ENCODE results near the gene FIBIN. TPM values are rescaled to one million over a fixed set of nuclear protein-coding genes. Genes with fewer than 3 reads are reported as not detected.

The FIBIN gene
- total RNA-seq, 1 experiment from 2014 or later, result 0.37 TPM

GRCh38 chr11:26953770-26954392 lies 40.0 kb upstream of the FIBIN start (continued):
- TF ChIP-seq FOXP1 (CRISPR knock-in tag; IDR thresholded peaks at IDR 0.05; ENCODE audit: borderline replicate concordance) (no peak), AFF4 (CRISPR knock-in tag; IDR thresholded peaks at IDR 0.05; ENCODE audit: borderline replicate concordance) (no peak), NR1H2 (CRISPR knock-in tag; IDR thresholded peaks at IDR 0.05) (no peak)

DNA sequence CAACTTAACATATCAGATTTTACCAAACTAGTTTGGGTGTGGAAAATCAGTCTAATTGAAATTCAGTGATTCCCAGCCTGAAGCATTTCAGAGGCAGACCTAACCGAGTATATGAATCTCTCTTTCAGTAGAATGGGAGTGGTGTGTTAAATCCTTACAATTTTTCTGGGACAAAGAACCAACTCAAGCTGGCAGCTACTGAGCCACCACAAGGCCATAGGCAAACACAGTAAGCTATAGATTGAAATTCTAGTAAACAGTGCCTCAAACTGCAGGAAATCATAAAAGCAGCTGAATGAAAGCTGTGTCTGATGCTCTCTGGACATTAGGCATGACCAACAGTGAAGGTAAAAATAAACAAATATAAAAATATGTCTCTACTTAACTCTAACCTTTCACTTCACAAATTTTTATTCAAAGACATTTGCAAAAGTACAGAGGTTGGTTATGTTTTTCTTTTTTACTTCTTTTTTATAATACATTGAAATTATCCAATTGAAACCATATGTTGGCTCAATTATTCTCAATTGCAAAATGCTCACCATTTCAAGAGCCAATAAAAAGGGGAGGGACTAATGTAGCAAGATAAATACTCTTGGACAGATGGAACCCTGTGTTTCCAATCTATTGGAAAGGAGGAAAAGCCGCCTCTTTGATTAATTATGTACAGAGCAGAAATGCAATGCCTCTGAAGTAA lies 35.8 kb upstream of the FIBIN start:
- H3K27me3 Mint-ChIP-seq (ENCODE audit: low read depth), result no peaks in the 10 kb centered on the region
- no peak overlapping the region for H3K27ac Mint-ChIP-seq
- ChIA-PET CTCF (no interaction called here), POLR2A (no interaction called here)
- H3K4me3 Mint-ChIP-seq, result no peak overlapping the region
- DNase-seq (ENCODE audit: low spot score) (no peak), ATAC-seq (no peak)
- no peaks in the 10 kb centered on the region for H3K36me3 Mint-ChIP-seq
- TF ChIP-seq E2F1 (CRISPR knock-in tag; IDR thresholded peaks at IDR 0.05) (no peak), ZBTB21 (CRISPR knock-in tag; IDR thresholded peaks at IDR 0.05; ENCODE audit: borderline replicate concordance) (no peak), RORB (CRISPR knock-in tag; IDR thresholded peaks at IDR 0.05) (no peak), ESRRA (CRISPR knock-in tag; IDR thresholded peaks at IDR 0.05; ENCODE audit: borderline replicate concordance) (no peak)
- TF ChIP-seq, protein P1, sequence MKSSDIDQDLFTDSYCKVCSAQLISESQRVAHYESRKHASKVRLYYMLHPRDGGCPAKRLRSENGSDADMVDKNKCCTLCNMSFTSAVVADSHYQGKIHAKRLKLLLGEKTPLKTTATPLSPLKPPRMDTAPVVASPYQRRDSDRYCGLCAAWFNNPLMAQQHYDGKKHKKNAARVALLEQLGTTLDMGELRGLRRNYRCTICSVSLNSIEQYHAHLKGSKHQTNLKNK (CRISPR knock-in tag; IDR thresholded peaks at IDR 0.05), result no peak
- 0 out of 2 replicates have a peak, but pooled peaks cover 2% of the 10 kb centered on the region for H3K4me1 Mint-ChIP-seq
- H3K9me3 Mint-ChIP-seq, result peaks cover 3% of the 10 kb centered on the region; the same call in 1 of the 2 replicates

DNA sequence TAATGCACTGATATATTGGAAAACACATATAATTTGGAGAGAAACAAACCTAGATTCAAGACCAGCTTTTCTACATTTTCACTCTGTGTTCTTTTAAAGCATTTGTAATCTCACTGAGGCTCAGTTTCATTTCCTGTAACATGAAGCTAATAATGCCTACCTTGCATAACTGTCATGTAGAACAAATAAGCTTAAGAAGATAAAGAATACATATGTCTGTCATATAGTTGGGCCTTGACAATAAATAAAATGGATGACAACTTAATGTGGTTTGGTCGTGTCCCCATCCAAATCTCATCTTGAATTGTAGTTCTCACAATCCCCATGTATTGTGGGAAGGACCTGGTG lies 35.2 kb upstream of the FIBIN start:
- Mint-ChIP-seq H3K36me3 (no peaks in the 10 kb centered on the region), H3K27me3 (ENCODE audit: low read depth) (no peaks in the 10 kb centered on the region), H3K4me3 (no peak overlapping the region), H3K27ac (no peak overlapping the region), H3K4me1 (peaks cover 2% of the 10 kb centered on the region), H3K9me3 (peaks cover 3% of the 10 kb centered on the region; the same call in 1 of the 2 replicates)
- no peak for DNase-seq (ENCODE audit: low spot score)
- ChIA-PET CTCF (no interaction called here), POLR2A (no interaction called here)
- ATAC-seq, result no peak
- TF ChIP-seq, protein P2, sequence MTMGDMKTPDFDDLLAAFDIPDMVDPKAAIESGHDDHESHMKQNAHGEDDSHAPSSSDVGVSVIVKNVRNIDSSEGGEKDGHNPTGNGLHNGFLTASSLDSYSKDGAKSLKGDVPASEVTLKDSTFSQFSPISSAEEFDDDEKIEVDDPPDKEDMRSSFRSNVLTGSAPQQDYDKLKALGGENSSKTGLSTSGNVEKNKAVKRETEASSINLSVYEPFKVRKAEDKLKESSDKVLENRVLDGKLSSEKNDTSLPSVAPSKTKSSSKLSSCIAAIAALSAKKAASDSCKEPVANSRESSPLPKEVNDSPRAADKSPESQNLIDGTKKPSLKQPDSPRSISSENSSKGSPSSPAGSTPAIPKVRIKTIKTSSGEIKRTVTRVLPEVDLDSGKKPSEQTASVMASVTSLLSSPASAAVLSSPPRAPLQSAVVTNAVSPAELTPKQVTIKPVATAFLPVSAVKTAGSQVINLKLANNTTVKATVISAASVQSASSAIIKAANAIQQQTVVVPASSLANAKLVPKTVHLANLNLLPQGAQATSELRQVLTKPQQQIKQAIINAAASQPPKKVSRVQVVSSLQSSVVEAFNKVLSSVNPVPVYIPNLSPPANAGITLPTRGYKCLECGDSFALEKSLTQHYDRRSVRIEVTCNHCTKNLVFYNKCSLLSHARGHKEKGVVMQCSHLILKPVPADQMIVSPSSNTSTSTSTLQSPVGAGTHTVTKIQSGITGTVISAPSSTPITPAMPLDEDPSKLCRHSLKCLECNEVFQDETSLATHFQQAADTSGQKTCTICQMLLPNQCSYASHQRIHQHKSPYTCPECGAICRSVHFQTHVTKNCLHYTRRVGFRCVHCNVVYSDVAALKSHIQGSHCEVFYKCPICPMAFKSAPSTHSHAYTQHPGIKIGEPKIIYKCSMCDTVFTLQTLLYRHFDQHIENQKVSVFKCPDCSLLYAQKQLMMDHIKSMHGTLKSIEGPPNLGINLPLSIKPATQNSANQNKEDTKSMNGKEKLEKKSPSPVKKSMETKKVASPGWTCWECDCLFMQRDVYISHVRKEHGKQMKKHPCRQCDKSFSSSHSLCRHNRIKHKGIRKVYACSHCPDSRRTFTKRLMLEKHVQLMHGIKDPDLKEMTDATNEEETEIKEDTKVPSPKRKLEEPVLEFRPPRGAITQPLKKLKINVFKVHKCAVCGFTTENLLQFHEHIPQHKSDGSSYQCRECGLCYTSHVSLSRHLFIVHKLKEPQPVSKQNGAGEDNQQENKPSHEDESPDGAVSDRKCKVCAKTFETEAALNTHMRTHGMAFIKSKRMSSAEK (CRISPR knock-in tag; IDR thresholded peaks at IDR 0.05; ENCODE audit: borderline replicate concordance), result no peak
- TF ChIP-seq, protein P3, sequence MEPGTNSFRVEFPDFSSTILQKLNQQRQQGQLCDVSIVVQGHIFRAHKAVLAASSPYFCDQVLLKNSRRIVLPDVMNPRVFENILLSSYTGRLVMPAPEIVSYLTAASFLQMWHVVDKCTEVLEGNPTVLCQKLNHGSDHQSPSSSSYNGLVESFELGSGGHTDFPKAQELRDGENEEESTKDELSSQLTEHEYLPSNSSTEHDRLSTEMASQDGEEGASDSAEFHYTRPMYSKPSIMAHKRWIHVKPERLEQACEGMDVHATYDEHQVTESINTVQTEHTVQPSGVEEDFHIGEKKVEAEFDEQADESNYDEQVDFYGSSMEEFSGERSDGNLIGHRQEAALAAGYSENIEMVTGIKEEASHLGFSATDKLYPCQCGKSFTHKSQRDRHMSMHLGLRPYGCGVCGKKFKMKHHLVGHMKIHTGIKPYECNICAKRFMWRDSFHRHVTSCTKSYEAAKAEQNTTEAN (CRISPR knock-in tag; IDR thresholded peaks at IDR 0.05), result no peak
- TF ChIP-seq, protein P4, sequence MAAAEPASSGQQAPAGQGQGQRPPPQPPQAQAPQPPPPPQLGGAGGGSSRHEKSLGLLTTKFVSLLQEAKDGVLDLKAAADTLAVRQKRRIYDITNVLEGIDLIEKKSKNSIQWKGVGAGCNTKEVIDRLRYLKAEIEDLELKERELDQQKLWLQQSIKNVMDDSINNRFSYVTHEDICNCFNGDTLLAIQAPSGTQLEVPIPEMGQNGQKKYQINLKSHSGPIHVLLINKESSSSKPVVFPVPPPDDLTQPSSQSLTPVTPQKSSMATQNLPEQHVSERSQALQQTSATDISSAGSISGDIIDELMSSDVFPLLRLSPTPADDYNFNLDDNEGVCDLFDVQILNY (CRISPR knock-in tag; IDR thresholded peaks at IDR 0.05), result no peak
- TF ChIP-seq PRRX2 (CRISPR knock-in tag; IDR thresholded peaks at IDR 0.05) (no peak), SP1 (CRISPR knock-in tag; conservative IDR thresholded peaks at IDR 0.05) (no peak), GRHL2 (CRISPR knock-in tag; IDR thresholded peaks at IDR 0.05; ENCODE audit: insufficient replicate concordance, severe bottlenecking) (no peak), ESRRA (CRISPR knock-in tag; IDR thresholded peaks at IDR 0.05; ENCODE audit: borderline replicate concordance) (no peak), NR3C1 (CRISPR knock-in tag; conservative IDR thresholded peaks at IDR 0.05; ENCODE audit: low read depth) (no peak), ZBTB21 (CRISPR knock-in tag; IDR thresholded peaks at IDR 0.05; ENCODE audit: borderline replicate concordance) (no peak), CREB1 (CRISPR knock-in tag; IDR thresholded peaks at IDR 0.05) (no peak), NFE2L1 (CRISPR knock-in tag; IDR thresholded peaks at IDR 0.05) (no peak), ZNF396 (CRISPR knock-in tag; IDR thresholded peaks at IDR 0.05; ENCODE audit: borderline replicate concordance) (no peak)
